NCI-H1436 treated with DMSO at 0.1 percent for 48 hours (cell line): ENCODE measurements around the gene TNFRSF1A.
"Not testable (repeated sequence)": the region's sequence is repeated elsewhere in the genome, so short reads cannot be mapped to it uniquely, and the experiment has no call there.

Source experiments
- DNase-seq: peaks from one replicate; lab custom pipeline; 2025; lab: John Stamatoyannopoulos, UW

The TNFRSF1A gene

GRCh38 chr12:6355491-6356373, 13.9 kb upstream of the TNFRSF1A start:
- DNase-seq = no peak

GRCh38 chr12:6354495-6355393, 12.9 kb upstream of the TNFRSF1A start:
- no peak for DNase-seq

- DNase-seq = no peak
These were observed 10.6 kb upstream of the TNFRSF1A start for GRCh38 chr12:6352193-6353173.

GRCh38 chr12:6351622-6352021, 9.7 kb upstream of the TNFRSF1A start:
- DNase-seq = no peak

- no peak for DNase-seq
These were observed 5.8 kb upstream of the TNFRSF1A start for GRCh38 chr12:6347367-6348338.

GRCh38 chr12:6346942-6347341, 5.1 kb upstream of the TNFRSF1A start:
- DNase-seq = no peak

- no peak for DNase-seq
These were observed 4.5 kb upstream of the TNFRSF1A start for GRCh38 chr12:6346235-6346832.

GRCh38 chr12:6345319-6346091, 3.6 kb upstream of the TNFRSF1A start:
- no peak for DNase-seq

- DNase-seq = not testable (repeated sequence)
These were observed 2.3 kb upstream of the TNFRSF1A start for GRCh38 chr12:6344101-6344660.

- no peak for DNase-seq
These were observed 1.6 kb upstream of the TNFRSF1A start for GRCh38 chr12:6343518-6343917.

GRCh38 chr12:6342140-6342889, 439 bp upstream of the TNFRSF1A start:
- DNase-seq = no peak

- no peak for DNase-seq
These were observed 995 bp downstream of the TNFRSF1A start for GRCh38 chr12:6340745-6341416.

- no peak for DNase-seq
These were observed 1.7 kb downstream of the TNFRSF1A start for GRCh38 chr12:6340032-6340638.

GRCh38 chr12:6338955-6339354, 2.9 kb downstream of the TNFRSF1A start:
- no peak for DNase-seq

- not testable (repeated sequence) for DNase-seq
These were observed 3.3 kb downstream of the TNFRSF1A start for GRCh38 chr12:6338536-6338935.

- no peak for DNase-seq
These were observed 3.9 kb downstream of the TNFRSF1A start for GRCh38 chr12:6337958-6338433.
